MCF 10A (cell line): ENCODE data around the gene CCDC150. TPM values are rescaled to one million over a fixed set of nuclear protein-coding genes. Genes with fewer than 3 reads are reported as not detected.

Source experiments
- BruUV-seq: library from RNA; stranded (reverse); fragments of 400-500 nt; replicated peaks from 2 replicates; lab custom pipeline; 2021; lab: Mats Ljungman, UMichigan
- CTCF ChIA-PET: fragments of 300-600 bp; sonication (Branson Sonifier 250); formaldehyde crosslinking; extraction: SDS; loops from one replicate; lab custom pipeline; 2021; ENCODE audit warnings: antibody characterized with exemption, inconsistent platforms; lab: Yijun Ruan, JAX
- POLR2A ChIA-PET: fragments of 300-600, 350-650 bp; sonication (Branson Sonifier 250); formaldehyde crosslinking; extraction: SDS; loops from one replicate; lab custom pipeline; 2020; ENCODE audit warnings: antibody characterized with exemption, inconsistent platforms; lab: Yijun Ruan, JAX
- DNase-seq: peaks from one replicate; pipeline ENCODE4 v3.0.0-alpha.2; 2018; ENCODE audit not compliant: unreplicated experiment
- H3K27ac Mint-ChIP-seq: one replicate; pipeline ENCODE4 v1.8.0; 2022; ENCODE audit warnings: mild to moderate bottlenecking, low read depth, mixed read lengths; ENCODE audit not compliant: unreplicated experiment
- H3K27me3 Mint-ChIP-seq: one replicate; pipeline ENCODE4 v1.8.0; 2022; ENCODE audit warnings: mixed read lengths; ENCODE audit not compliant: insufficient read depth, unreplicated experiment
- H3K36me3 Mint-ChIP-seq: one replicate; pipeline ENCODE4 v1.8.0; 2022; ENCODE audit warnings: mild to moderate bottlenecking, moderate library complexity, mixed read lengths; ENCODE audit not compliant: insufficient read depth, unreplicated experiment
- H3K4me1 Mint-ChIP-seq: one replicate; pipeline ENCODE4 v1.8.0; 2022; ENCODE audit warnings: mixed read lengths; ENCODE audit not compliant: insufficient read depth, unreplicated experiment
- H3K4me3 Mint-ChIP-seq: one replicate; pipeline ENCODE4 v1.8.0; 2022; ENCODE audit warnings: mild to moderate bottlenecking, moderate library complexity, mixed read lengths; ENCODE audit not compliant: unreplicated experiment
- H3K9me3 Mint-ChIP-seq: one replicate; pipeline ENCODE4 v1.8.0; 2022; ENCODE audit warnings: mixed read lengths; ENCODE audit not compliant: unreplicated experiment
- CTCF ChIP-seq: fragments of 200-600 bp; IDR thresholded peaks from one replicate; pipeline ENCODE4 v1.8.0; 2022; ENCODE audit warnings: antibody characterized with exemption, mild to moderate bottlenecking; ENCODE audit not compliant: unreplicated experiment
- intact Hi-C: fragments of 100-400 bp; cut with micrococcal nuclease; formaldehyde crosslinking; loops from 2 replicates; pipeline ENCODE4 v1.14.1; 2022
- total RNA-seq: library from RNA; stranded (reverse); gene quantifications from 2 replicates; pipeline ENCODE4 v1.2.3, GENCODE V29; 2022

The CCDC150 gene
- total RNA-seq, 1 experiment from 2014 or later = 8.1 TPM

GRCh38 chr2:196750291-196750923, 110.9 kb downstream of the CCDC150 start:
- TF ChIP-seq CTCF = no peak
- ChIA-PET POLR2A (interaction anchor here (0.7 kb wide), 1 partner anchor 143 kb away, joined by 3 read pairs; no protein-coding TSS in a partner anchor), CTCF (interaction anchor here (0.6 to 1.7 kb wide), 21 partner anchors 9 to 671 kb away, joined by 3 to 12 read pairs (median 3); no protein-coding TSS in a partner anchor)
- no peaks in the 10 kb centered on the region for H3K4me1 Mint-ChIP-seq
- DNase-seq = peak; percentile 1
- H3K9me3 Mint-ChIP-seq = peaks cover 14% of the 10 kb centered on the region
- H3K4me3 Mint-ChIP-seq = no peak overlapping the region
- H3K27ac Mint-ChIP-seq = no peak overlapping the region
- intact Hi-C loops = loop anchor here (10.0 kb wide), 1 partner anchor 676 kb away; no protein-coding TSS in a partner anchor
- no peaks in the 10 kb centered on the region for H3K27me3 Mint-ChIP-seq
- no TSS peak for BruUV-seq
- peaks cover 11% of the 10 kb centered on the region for H3K36me3 Mint-ChIP-seq

GRCh38 chr2:196750977-196751631, 111.6 kb downstream of the CCDC150 start:
- Mint-ChIP-seq H3K36me3 (peaks cover 11% of the 10 kb centered on the region), H3K27me3 (no peaks in the 10 kb centered on the region), H3K4me1 (no peaks in the 10 kb centered on the region), H3K4me3 (no peak overlapping the region), H3K27ac (no peak overlapping the region), H3K9me3 (peaks cover 21% of the 10 kb centered on the region)
- ChIA-PET CTCF (interaction anchor here (0.6 to 1.7 kb wide), 36 partner anchors 8 to 672 kb away, joined by 3 to 12 read pairs (median 3); partner anchors contain the start of gene GTF3C3), POLR2A (interaction anchor here (0.7 to 0.8 kb wide), 2 partner anchors 144 to 257 kb away, joined by 3 read pairs; no protein-coding TSS in a partner anchor)
- peak; percentile 36 for TF ChIP-seq CTCF
- intact Hi-C loops = loop anchor here (10.0 kb wide), 1 partner anchor 676 kb away; no protein-coding TSS in a partner anchor
- DNase-seq = peak; percentile 65
- BruUV-seq = no TSS peak

GRCh38 chr2:196758474-196759377, 119.2 kb downstream of the CCDC150 start:
- Mint-ChIP-seq H3K9me3 (peaks cover 30% of the 10 kb centered on the region), H3K27me3 (no peaks in the 10 kb centered on the region), H3K4me1 (no peaks in the 10 kb centered on the region), H3K36me3 (peaks cover 26% of the 10 kb centered on the region), H3K27ac (no peak overlapping the region), H3K4me3 (no peak overlapping the region)
- ChIA-PET CTCF (interaction anchor here (0.6 to 2.9 kb wide), 20 partner anchors 8 to 682 kb away, joined by 3 to 11 read pairs (median 4); no protein-coding TSS in a partner anchor), POLR2A (no interaction called here)
- intact Hi-C loops = loop anchor here (1.0 to 10.0 kb wide), 5 partner anchors 166 to 684 kb away; partner anchors contain the start of gene HECW2
- DNase-seq = peak; percentile 2
- TF ChIP-seq CTCF = no peak
- no TSS peak for BruUV-seq
